Stimulated activated CD8-positive, alpha-beta memory T cell treated with anti-CD3 and anti-CD28 coated beads, Interleukin-2, amount 100 ng/mL, for 1 hour (primary cell): Measurements from ENCODE around the gene NPHS2.
"Not testable (repeated sequence)": the region's sequence is repeated elsewhere in the genome, so short reads cannot be mapped to it uniquely, and the experiment has no call there.

ENCODE experiments used
- DNase-seq, 2 donors: peaks; one replicate each; pipeline ENCODE4 v3.0.0-alpha.2; 2020; ENCODE audit warnings: low read depth in 2 of 2

NPHS2 gene

DNA sequence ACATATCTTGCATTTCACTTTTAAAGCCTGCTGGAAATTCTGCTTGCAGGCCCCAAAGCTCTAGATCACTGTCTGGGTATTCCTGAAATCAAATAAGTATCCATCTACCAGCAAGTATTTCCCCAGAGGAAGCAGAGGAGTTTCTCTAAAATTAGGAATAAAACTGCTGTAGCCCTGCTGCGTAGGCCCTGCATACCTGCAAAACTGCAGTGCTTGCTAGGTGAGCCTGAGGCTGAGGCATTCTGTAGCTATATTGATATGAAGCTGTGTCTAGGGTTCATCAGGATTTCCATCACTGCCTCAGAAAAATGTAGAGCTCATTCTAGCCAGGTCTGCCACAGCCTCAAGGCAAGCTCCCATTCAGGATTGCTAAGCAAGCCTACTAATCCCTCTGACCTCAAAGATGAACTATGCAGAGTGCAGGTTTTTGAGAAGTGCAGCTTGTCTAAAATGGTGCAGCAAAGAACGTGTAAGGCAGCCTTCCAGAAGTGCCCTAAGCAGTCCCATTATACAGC, 28.7 kb downstream of the NPHS2 start:
- DNase-seq: no peak

GRCh38 chr1:179545321-179545720, 30.4 kb downstream of the NPHS2 start:
- no peak for DNase-seq

GRCh38 chr1:179541774-179542173, 34.0 kb downstream of the NPHS2 start:
- no peak for DNase-seq

DNA sequence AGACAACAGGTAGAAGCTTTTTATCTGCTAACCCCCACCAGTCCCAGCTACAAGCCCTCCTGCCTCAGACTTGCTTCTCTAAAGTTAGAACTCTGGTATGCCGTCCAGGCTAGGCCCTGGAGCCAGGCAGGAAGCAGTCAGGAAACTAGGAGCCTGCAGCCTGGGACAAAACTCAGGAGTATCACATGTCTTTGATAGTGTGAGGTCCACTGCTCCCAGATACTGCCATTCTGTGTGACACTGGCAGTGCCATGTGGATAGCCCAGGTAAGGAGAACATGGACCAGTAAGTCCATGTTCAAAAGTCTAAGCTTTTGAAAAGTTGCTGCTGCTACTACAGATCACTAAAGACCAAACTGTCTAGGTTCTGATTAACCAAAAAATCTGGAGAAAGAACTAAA, 45.4 kb downstream of the NPHS2 start:
- DNase-seq: no peak

DNA sequence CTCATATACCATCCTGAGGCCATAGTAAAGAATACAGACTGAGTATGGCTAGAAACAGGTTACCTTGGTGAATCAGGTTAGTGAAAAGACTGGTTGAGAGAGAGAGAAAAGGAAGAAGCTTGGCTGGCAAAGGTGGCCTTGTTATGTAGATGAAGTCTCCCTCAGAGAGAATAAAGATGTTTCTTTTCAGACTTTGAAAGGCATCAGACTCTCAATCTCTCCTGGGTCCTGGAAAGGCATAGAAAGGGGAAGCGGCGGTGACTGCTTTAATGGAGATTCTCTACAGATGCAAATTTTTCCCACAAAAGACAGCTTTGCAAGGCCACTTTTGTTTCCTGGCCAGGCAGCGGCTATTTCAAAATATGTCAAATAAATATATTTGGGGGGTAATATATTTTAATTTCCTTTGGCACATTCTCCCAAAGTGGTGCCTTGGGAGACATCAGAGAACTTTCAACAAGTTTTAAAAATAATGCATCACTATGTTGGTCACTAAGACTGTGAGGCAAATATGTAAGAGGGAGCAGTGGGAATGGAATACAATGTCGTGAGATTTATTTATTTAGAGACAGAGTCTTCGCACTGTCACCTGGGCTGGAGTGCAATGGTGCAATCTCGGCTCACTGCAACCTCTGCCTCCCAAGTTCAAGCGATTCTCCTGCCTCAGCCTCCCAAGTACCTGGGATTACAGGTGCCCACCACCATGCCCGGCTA, 46.1 kb downstream of the NPHS2 start:
- no peak for DNase-seq

- DNase-seq: not testable (repeated sequence)
Measured at GRCh38 chr1:179518544-179518943, 57.2 kb downstream of the NPHS2 start.

- DNase-seq: no peak
Measured at GRCh38 chr1:179516976-179517705, 58.6 kb downstream of the NPHS2 start.

- DNase-seq: no peak
Measured at GRCh38 chr1:179510038-179510437, 65.7 kb downstream of the NPHS2 start.

GRCh38 chr1:179509384-179509783, 66.4 kb downstream of the NPHS2 start:
- no peak for DNase-seq

DNA sequence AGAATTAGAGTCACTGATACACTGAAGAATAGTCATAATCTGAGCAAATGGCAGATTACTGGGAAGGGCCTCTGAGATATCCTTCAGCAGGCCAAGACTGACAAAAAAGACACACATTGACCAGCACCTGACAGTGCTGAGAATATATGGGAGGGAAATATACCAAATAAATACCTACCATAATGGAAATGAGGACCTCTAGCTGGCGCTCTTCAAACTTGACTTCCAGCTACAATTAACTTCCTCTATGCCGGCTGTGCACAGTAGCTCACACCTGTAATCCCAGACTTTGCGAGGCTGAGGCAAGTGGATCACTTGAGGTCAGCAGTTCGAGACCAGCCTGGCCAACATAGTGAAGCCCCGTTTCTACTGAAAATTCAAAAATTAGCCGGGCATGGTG, 69.5 kb downstream of the NPHS2 start:
- no peak for DNase-seq
